ENCODE results near the gene TRAP1. TPM values are rescaled to one million over a fixed set of nuclear protein-coding genes. Genes with fewer than 3 reads are reported as not detected.

Gene TRAP1
- total RNA-seq, 1 experiment from 2014 or later = 416 TPM

- TF ChIP-seq TCF7L2 (IDR thresholded peaks at IDR 0.05; ENCODE audit: borderline replicate concordance, extremely low read depth, insufficient read depth, insufficient read length) (no peak), SIN3A (IDR thresholded peaks at IDR 0.05; ENCODE audit: low read depth) (no peak), EZH2phosphoT487 (IDR thresholded peaks at IDR 0.05; ENCODE audit: borderline replicate concordance) (no peak), ZNF274 (IDR thresholded peaks at IDR 0.05; ENCODE audit: low read depth, low read length) (no peak)
Observed at GRCh38 chr16:3766177-3766576, 48.9 kb upstream of the TRAP1 start (continued).

- no peaks in the 10 kb centered on the region for H3K9me2 ChIP-seq (ENCODE audit: insufficient read depth)
- H3K9me3 ChIP-seq (ENCODE audit: control insufficient read depth in 1 of 2, insufficient read depth in 1 of 2, low read depth in 1 of 2, low read length in 2 of 2) = no peaks in the 10 kb centered on the region
- no peak overlapping the region for H3K27ac ChIP-seq (ENCODE audit: low read depth, low read length)
- CTCF ChIA-PET = no interaction called here
- DNase-seq (ENCODE audit: low read depth, low spot score) (no peak), ATAC-seq (no peak)
- H3K27me3 ChIP-seq (ENCODE audit: insufficient read depth, low read length) = no peaks in the 10 kb centered on the region
- no peak overlapping the region for H3K4me3 ChIP-seq (replicated peaks in 1 of 2; ENCODE audit: low read depth in 1 of 2, low read length in 2 of 2)
- H3K9ac ChIP-seq (ENCODE audit: low read length) = no peak overlapping the region
- TF ChIP-seq SIN3A (IDR thresholded peaks at IDR 0.05; ENCODE audit: low read depth) (no peak), YY1 (IDR thresholded peaks at IDR 0.05; ENCODE audit: extremely low read depth, insufficient replicate concordance, low read depth, low read length) (no peak), EGR1 (IDR thresholded peaks at IDR 0.05; ENCODE audit: low read depth) (no peak), RAD21 (IDR thresholded peaks at IDR 0.05; ENCODE audit: low read depth) (no peak), ATF3 (IDR thresholded peaks at IDR 0.05) (no peak), JUND (IDR thresholded peaks at IDR 0.05) (no peak), EZH2 (IDR thresholded peaks at IDR 0.05) (no peak), SP1 (IDR thresholded peaks at IDR 0.05; ENCODE audit: low read depth) (no peak), SRF (IDR thresholded peaks at IDR 0.05; ENCODE audit: low read depth) (no peak), POLR2AphosphoS5 (IDR thresholded peaks at IDR 0.05; ENCODE audit: low read depth, low read length) (no peak), REST (IDR thresholded peaks at IDR 0.05; ENCODE audit: low read depth) (no peak), ZNF274 (IDR thresholded peaks at IDR 0.05; ENCODE audit: low read depth, low read length) (no peak), CTCF (IDR thresholded peaks at IDR 0.05 in 2 of 3, conservative IDR thresholded peaks at IDR 0.05 in 1 of 3; ENCODE audit: borderline replicate concordance in 1 of 3, insufficient read depth in 1 of 3, low read depth in 2 of 3, low read length in 2 of 3) (no peak), CEBPB (IDR thresholded peaks at IDR 0.05; ENCODE audit: low read depth) (no peak), POLR2A (IDR thresholded peaks at IDR 0.05; ENCODE audit: borderline replicate concordance, extremely low read depth, insufficient read depth, insufficient read length) (no peak), MAX (IDR thresholded peaks at IDR 0.05) (no peak)
- H2AFZ ChIP-seq (ENCODE audit: low read depth, low read length, poor library complexity, severe bottlenecking) = no peak overlapping the region
- H3K79me2 ChIP-seq (ENCODE audit: insufficient read depth, low read length) = no peaks in the 10 kb centered on the region; the same call in 1 of the 2 replicates
- no peaks in the 10 kb centered on the region for H3K4me1 ChIP-seq (ENCODE audit: control insufficient read depth in 1 of 2, insufficient read depth in 2 of 2, low read length in 2 of 2)
- RAD21 ChIA-PET (ENCODE audit: low non-redundant PET in 1 of 2, low total read pairs in 2 of 2, uncharacterized antibody in 2 of 2, unreplicated experiment in 2 of 2) = interaction anchor here in 1 of 2 experiments (1.0 kb wide), 1 partner anchor 11 kb away, joined by 3 read pairs; no protein-coding TSS in a partner anchor
- H3K36me3 ChIP-seq (ENCODE audit: control insufficient read depth in 1 of 2, insufficient read depth in 2 of 2, low read length in 2 of 2) = peaks cover 11 to 33% of the 10 kb centered on the region in 2 experiments
- H3K4me2 ChIP-seq (ENCODE audit: low read length) = no peak overlapping the region
- POLR2A ChIA-PET = no interaction called here
- H4K20me1 ChIP-seq (ENCODE audit: insufficient read depth) = no peaks in the 10 kb centered on the region
- intact Hi-C loops (cut with micrococcal nuclease) = no loop called here
- BruUV-seq (replicated peaks) = no TSS peak
Observed at GRCh38 chr16:3764409-3764808, 47.1 kb upstream of the TRAP1 start.
